Measurements from ENCODE around the gene KRT35.
"Not testable (repeated sequence)": the region's sequence is repeated elsewhere in the genome, so short reads cannot be mapped to it uniquely, and the experiment has no call there.

Gene KRT35

DNA sequence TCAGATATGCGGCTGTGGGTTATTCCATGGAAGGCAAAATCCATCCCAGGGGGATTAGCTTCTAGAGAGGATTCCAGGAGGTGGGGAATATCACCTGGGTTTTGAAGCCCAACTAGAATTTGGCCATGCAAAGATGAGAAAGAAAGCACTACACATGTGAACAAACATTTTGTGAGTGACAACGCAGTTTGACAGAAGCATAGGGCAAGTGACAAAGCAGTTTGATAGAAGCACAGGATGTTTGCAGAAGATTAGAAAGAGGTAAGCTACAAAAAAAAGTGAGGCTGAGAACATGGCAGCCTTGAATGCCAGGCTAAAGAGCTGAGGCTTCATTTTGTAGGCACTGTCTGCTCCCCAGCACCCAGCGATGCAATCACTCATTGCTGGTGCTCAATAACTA is 27.9 kb downstream of the KRT35 start:
- no peak for DNase-seq (ENCODE audit: low read depth)

DNA sequence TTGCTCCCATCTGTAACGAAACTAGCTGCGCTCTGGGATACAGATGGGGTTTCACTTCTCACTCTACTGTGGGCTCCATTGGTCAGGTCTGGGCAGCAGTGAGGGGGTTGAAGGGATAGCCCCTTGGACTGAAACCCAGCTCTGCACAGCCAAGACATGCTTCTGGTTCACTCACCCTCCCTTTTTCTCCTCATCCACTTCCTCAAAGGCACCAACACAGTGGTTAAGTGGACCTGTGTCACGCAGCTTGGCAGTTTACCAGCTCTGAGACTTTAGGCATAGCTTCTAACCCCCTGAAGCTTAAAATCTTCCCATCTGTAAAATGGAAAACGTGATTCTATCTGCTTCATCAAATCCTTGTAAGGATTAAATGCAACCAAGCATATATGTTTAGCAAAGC is 28.7 kb downstream of the KRT35 start:
- no peak for DNase-seq (ENCODE audit: low read depth)

DNA sequence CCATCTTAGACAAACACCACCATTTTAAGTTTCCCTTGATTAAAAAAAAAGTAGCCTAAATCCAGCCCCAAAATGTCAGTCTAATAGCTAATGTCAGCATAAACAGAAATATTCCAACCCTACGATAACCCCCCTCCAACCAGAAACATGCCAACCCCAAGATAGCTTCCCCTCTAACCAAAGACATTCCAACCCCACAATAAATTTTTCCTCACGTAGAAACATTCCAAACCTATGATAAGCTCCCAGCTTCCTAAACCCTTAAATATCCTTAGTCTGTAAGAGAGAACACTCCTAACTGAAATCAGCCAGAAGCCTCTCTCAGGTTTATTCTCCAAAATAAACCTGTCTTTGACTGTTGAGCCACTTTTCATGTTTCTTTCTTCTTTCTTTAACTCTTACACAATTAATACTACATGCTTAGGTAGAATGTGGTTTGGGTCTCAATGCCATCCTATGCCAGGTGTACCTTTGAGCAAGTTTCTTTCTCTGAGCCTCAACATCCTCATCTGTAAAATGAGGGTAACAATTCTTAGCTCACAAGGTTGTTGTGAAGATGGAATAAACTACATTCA is 29.7 kb downstream of the KRT35 start:
- no peak for DNase-seq (ENCODE audit: low read depth)

DNA sequence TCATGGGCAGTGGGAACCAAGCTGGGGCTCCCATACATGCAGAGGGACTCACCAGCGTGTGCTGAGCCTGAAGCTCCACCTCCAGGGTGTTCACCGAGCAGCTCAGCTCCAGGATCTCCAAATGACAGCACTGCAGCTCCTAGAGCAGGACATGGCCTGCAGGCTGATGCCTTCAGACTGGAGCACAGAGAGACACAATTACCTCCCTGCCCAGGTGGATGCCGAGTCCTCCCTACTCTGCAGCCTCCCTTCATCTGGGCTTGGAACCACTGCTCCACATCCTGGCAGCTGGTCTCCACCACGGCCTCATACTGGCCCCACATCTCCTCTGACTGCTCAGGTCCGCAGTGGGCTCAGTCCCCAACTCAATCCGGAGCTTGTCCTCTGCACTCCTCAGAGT is 31.9 kb downstream of the KRT35 start:
- DNase-seq (ENCODE audit: low read depth): no peak

DNA sequence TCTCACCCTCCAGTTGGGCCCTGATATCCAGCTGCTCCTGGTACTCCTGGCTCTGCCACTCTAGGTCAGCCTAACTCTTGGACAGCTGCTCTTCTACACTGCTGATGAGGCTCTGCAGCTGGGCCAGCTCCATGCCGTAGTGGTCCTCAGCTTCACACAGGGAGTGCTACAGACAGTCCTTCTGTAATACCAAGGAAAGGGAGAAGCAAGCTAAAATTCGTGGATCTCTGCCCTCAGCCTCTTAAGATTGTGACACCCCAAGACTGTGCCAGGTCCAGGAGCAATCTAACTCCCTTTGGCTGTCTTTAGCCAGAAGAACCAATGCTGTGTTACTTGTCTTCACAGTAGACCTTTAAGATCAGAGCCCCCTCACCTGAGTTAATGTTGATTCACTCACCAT is 32.4 kb downstream of the KRT35 start:
- DNase-seq (ENCODE audit: low read depth): no peak

DNA sequence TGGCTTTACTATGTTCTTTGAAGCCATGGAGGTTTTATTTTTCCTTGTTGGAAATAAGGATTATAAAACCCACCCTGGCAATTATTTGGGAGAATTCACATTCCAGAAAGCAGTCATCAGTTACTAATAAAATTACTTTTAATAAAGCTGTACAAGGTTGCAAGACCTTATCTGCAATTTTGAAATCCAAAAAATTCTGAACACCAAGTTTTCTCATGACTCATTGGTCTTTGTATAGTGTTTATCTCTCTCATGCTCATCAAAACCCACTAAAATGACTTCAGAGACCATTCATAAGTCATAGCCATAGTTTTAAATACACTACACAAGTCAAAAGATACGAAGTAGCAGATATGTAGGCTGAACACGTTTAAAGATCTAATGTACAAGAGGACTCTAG is 34.1 kb downstream of the KRT35 start:
- DNase-seq (ENCODE audit: low read depth): no peak

DNA sequence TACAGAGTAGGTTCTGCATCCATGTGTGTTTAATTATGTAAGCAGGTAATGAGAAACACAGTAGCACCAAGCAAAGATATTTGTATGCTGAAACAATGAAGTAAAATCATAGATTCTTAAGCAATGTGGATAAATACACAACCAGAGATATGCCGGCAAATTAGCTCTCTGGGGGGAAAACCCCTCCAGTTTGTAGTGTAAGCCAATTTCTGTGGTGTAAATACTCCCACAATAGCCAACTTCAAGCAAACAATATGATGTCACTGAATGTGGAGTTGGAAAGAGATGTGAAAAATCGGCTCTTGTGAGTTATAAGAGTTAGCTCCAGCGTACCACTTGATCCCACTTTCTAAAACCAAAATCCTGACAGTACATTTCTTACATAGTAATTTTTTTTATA is 36.3 kb downstream of the KRT35 start:
- DNase-seq (ENCODE audit: low read depth): no peak

DNA sequence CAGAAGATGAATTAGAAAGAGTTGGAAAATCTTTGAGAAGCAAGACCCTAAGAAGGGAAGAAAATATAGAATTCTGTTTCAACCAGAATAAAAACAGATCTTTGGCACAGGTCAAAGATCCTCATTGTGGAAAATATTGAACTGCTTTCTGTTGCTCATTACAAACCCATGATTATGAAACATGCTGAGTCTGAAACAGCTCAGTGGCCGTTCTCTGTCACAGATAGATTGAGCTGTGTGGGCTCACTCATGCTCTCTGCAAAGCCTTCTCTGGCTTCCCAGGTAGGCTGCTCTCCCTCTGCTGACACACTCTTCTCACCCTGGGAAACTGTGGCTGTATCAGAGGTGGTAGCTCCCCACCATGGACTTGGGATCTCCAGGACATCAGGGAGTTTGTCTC is 36.8 kb downstream of the KRT35 start:
- DNase-seq (ENCODE audit: low read depth): no peak

DNA sequence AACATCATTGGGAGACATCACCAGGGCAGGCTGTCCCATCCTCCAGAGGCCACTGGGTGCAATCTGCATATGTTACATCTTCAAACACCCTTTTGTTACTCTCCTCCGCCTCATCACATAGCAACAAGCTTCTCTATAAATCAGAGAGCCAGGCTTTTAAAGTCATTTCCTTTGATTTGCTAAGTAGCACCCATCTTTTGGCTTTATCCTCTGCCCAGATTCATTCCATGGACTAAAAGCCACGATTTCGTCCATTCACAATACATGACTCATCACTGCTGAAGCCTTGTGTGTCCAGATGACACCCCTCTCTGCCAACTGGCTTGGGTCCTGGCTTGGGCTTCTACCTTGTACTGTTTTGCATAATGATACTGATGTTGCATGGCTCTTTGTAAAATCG is 38.2 kb downstream of the KRT35 start:
- no peak for DNase-seq (ENCODE audit: low read depth)

DNA sequence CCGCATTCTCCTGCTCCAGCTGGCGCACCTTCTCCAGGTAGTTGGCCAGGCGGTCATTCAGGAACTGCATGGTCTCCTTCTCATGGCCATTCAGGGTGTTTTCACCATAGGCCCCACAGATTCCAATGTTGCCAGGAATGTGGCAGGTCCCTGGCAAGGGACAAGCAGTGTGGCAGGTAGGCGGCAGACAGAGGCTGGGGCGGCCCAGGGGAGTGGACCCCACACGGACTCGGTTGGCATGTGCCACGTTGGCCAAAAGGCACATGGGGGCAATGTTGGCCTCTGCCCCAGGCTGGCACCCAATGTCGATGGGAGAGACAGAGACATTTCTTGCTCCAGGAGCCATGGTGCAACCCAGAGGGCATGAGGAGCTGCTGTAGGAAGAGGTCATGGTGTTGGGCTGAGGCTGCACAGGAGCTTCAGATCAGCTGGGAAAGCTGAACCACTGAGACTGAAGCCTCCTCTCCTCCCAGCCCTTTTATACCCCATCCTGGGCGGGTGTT is 40.4 kb downstream of the KRT35 start, which contains the start of gene KRT38:
Gene KRT38, minus strand, starts transcription at position 453 of the 503 bp plus-strand sequence. Its CDS starts 62 bp downstream, at position 391.
- no peak for DNase-seq (ENCODE audit: low read depth)

DNA sequence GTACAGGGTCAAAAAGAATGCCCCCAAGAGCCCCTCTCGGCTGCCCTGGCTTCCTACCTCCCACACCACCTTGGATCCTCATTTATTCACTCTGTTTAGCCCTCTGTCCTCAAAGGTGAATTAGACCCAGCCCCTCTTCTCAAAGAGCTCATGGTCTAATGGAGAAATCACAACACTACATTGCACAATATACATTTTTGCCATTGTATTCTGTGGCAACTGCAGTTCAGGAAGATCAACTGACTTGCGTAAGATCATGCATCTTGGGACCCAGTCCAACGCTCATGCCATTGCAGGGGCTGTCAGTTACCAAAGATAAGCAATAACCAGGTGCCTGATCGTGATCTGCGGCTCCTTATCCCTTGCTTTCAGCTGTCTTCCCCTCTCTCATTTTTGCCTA is 41.6 kb downstream of the KRT35 start:
- no peak for DNase-seq (ENCODE audit: low read depth)

DNA sequence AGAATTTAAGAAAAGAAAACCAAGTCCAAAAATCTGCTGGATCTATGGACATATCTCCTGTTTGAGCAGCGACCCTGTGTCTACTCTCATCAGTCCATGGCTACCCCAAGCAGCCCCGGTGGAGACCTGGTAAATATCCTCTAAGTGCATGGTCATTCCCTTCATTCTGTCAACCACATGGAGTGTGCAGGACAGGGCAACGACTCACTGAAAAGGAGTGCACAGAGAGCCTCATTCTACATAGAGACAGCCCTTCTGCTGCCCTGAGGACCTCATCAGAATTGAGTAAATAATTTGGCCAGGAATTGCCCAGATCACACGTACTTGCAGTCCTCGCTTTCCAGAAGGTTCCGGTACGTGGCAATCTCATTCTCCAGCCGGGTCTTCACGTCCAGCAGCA is 43.2 kb downstream of the KRT35 start:
- no peak for DNase-seq (ENCODE audit: low read depth)

DNA sequence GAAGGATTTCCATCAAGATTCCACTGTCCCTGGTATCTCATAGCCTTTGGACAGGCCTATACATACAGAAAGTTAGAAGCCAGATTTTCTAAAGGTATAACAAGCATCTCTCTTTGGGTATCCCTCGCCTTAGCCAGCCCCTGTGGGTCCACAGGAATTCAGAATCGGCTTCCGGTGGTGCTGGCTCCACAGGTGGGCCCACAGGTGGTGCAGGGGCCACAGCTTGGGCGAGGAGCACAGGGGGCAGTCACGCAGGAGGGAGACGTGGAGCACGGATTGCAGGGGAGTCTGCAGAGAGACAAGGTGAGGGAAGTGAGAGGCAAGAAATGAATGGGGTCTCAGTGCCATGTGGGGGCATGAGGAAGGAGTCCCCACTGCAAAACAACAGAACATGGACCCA is 43.7 kb downstream of the KRT35 start:
- no peak for DNase-seq (ENCODE audit: low read depth)

DNA sequence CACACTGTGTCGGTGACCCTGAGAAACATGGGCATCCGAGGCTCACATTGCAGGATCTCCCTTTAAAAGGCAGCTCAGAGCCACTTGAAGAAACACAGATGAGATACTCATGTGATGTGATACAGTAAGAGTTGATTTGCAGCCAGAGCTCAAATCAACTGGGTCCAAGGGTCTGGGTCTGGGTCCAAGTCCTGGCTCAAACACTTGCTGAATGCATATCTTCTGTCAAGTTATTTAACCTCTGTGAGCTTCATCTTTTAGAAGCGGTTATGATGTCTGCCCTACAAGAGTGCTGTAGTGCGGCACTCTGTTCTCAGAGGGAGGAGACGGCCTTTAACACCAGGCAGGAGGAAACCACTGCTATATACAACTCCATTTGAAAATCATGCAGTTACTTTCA is 46.5 kb downstream of the KRT35 start:
- DNase-seq (ENCODE audit: low read depth): no peak

DNA sequence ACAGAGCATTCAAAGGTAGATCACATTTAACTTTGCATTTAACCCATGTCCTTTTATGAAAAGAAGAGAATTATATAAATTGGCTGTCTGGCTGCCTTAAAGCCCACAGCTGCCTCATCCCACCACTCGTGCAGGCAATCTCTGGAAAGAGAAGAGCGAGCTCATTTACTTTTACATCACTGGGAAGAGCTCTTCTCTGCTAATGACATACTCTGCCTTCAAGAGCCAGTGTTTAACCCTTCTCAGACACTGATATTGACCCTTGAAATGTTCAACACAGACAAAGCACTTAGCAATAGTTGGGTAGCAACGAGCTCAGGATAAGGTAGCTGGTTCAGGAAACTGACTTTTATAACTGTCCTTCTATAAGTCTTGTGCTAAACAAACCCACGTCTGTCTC is 46.9 kb downstream of the KRT35 start:
- no peak for DNase-seq (ENCODE audit: low read depth)

DNA sequence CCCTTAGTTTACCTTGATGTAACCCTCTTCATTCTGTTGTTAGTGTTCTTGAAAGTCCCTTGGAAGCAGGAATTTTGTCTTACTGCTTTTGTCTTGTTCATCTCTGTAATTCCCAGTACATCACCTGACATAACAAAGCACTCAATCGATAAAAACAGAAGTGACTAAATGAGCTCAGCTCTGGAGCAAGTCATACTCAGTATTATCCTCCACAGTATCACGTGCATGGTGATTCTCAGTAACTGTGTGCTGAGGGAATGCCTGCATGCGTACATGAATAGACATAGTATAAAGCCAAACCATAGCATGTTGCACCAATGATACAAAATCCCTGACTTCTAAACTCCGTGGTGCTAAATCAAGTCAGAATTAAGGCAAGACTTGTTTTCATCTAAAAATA is 47.4 kb downstream of the KRT35 start:
- no peak for DNase-seq (ENCODE audit: low read depth)

DNA sequence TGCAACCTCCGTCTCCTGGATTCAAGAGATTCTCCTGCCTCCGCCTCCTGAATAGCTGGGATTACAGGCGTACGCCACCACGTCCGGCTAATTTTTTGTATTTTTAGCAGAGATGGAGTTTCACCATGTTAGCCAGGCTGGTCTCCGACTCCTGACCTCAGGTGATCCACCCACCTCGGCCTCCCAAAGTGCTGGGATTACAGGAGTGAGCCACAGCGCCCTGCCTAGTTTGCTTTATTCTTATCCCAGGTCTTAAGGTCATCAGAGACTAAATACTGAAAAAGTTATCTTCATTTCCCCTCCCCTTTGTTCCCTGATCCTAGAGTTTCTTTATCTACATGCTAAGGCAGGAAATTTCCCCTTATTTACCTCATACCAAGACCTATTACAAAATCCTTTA is 50.6 kb downstream of the KRT35 start:
- not testable (repeated sequence) for DNase-seq (ENCODE audit: low read depth)

DNA sequence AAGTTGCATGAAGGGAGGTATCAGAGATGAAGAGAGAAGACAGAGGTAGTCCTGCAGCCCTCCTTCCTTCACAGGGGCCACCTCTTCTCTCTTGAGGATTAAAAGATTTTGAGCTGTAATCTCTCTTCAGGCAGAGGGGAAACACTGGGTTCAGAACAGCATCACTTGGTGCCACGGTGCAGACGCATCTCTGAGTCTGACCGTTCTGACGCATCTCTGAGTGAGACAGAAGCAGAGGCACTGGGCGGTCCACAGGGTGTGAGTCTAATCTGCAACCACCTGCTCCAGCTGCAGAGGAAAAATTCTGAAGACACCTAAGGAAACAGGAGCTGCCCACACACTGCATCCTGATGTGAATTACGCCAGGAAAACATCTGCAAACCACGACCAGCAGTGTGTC is 51.3 kb downstream of the KRT35 start:
- DNase-seq (ENCODE audit: low read depth): no peak

DNA sequence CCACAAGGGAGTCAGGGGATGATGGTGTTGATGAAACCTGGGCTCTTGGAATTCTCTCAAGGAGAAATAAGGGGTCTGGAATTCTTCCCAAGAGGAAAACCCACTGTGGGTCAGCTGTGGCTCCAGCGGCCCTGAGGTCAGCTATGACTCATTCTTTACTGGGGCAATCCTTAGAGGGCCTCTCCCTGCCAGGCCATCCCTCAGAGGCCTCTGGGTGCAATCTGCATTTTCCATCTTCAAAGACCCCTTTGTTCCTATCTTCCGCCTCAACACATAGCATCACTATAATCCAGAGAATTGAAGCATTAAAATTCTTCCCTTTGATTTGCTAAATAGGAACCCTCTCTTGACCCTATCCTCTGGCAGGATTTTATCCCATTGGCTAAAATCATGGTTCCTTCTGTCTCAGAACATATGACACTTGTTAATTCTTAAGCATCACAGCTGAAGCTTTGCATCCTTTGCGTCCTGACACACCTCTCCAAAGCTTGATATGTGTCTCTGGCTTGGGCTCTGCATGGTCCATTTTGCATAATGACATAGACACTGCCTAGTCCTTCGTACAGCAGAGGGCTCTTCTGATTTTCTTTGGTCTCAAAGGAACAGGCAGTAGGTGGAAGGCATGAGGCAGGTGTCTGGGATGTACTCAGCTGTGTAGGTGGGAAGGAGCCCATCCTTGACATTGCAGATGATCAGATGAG is 52.2 kb downstream of the KRT35 start:
- no peak for DNase-seq (ENCODE audit: low read depth)
